Measurements from ENCODE around the gene TMEM207. TPM values are rescaled to one million over a fixed set of nuclear protein-coding genes. Genes with fewer than 3 reads are reported as not detected.

Gene TMEM207
- total and polyA plus RNA-seq, 2 of the 13 experiments (the other 11 are each of a cell fraction or from before 2014, with no cell fraction given), result not detected

Other genes with a start within 250 kb of the TMEM207 start
- gene CLDN1, start 127.5 kb downstream of the TMEM207 start, total RNA-seq (2016; rRNA removed; fragmentation: Illumina TruSeq; extraction: Trizol), result 28.4 and 42.7 TPM in 2 replicates
- gene CLDN1, start 127.5 kb downstream of the TMEM207 start, polyA plus RNA-seq (2011; rRNA removed), result 39.2 and 51.6 TPM in 2 replicates
- 0.21 and 0.24 TPM in 2 replicates for gene CLDN16, start 61.7 kb downstream of the TMEM207 start, total RNA-seq (2016; rRNA removed; fragmentation: Illumina TruSeq; extraction: Trizol)
- 0.04 and 0.13 TPM in 2 replicates for gene CLDN16, start 61.7 kb downstream of the TMEM207 start, polyA plus RNA-seq (2011; rRNA removed)
- gene IL1RAP, start 64.2 kb upstream of the TMEM207 start, total RNA-seq (2016; rRNA removed; fragmentation: Illumina TruSeq; extraction: Trizol), result 11.6 and 18.3 TPM in 2 replicates
- 54.9 and 57.9 TPM in 2 replicates for gene IL1RAP, start 64.2 kb upstream of the TMEM207 start, polyA plus RNA-seq (2011; rRNA removed)